Stimulated activated CD4-positive, alpha-beta T cell treated with anti-CD3 and anti-CD28 coated beads, Interleukin-1b, Interleukin-23, amount 100 ng/mL, for 24 hours (primary cell): ENCODE data around the gene GRAMD1A.
"Not testable (repeated sequence)": the region's sequence is repeated elsewhere in the genome, so short reads cannot be mapped to it uniquely, and the experiment has no call there.

Experiments used
- DNase-seq, 4 experiments: peaks; one replicate each; pipeline ENCODE4 v3.0.0-alpha.2; 2020; ENCODE audit warnings: low read depth in 4 of 4, low spot score in 1 of 4

The GRAMD1A gene

DNA sequence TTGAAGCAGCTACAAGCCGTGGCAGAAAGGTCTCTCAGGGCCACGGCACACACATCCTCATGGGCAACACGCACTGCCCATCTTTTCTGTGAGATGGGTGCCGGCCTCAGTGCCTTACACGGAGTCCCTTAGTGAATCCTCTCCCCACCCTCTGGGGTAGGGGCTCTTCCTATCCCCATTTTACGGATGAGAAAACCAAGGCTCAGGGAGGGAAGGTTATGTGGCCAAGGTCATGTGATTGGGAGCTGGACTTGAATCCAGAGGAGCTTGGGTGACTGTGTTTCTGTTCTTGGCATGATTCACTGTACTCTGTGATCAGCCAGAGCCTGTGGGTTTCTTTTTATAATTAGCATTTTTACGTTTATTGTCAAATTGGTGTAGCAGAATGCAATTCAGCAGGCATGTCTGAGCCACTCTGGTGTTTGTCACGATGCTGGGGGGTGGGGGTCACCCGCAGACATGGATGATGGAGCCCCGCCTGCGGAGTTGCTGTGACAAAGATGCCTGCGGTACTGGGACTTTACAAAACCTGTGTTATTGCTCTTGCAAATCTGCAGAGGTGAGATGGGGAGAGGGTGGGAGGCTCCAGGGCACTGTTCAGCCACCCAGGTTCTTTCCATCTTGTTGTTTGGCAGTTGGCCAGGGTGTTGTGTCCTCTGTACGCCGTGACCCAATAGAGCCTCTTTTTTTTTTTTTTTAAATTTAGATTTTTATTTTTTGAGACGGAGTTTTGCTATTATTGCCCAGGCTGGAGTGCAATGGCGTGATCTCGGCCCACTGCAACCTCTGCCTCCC, 34.7 kb downstream of the GRAMD1A start:
- DNase-seq: no peak

DNA sequence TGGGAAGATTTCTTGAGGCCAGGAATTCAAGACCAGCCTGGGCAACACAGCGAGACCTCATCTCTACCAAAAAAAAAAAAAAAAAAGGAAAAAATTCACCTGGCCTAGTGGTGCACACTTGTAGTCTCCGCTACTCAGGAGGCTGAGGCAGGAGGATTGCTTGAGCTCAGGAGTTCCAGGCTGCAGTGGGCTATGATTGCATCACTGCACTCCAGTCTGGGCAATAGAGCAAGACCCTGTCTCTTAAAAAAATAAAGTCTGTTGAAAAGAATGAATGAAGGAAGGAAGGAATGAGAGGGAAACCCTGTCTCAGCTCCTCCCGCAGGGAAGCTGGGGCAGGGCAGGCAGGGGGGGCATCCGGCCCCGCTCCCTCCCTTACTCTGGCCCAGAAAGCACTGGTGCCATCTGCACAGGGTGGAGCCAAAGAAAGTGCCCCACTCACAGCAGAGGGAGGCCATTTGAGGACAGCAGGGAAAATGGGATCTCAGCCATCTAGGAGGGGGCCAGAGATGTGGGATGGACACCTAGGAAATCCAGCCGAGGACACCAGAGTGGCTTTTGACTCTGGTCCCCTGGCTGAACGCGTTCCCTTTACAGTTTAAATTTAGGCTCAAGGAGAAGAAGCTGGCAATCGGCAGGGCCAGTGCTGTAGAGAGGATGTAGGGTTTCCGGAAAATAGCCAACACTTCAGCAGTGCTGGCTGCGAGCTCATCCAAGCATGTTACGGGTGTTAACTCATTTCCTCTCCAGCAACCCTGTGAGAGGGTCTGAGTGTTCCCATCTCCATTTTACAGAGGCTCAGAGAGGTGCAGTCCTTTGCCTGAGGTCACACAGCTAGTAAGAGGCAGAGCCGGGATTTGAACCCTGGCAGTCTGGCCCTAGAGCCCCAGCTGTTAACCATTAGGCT, 37.8 kb downstream of the GRAMD1A start:
- no peak for DNase-seq

DNA sequence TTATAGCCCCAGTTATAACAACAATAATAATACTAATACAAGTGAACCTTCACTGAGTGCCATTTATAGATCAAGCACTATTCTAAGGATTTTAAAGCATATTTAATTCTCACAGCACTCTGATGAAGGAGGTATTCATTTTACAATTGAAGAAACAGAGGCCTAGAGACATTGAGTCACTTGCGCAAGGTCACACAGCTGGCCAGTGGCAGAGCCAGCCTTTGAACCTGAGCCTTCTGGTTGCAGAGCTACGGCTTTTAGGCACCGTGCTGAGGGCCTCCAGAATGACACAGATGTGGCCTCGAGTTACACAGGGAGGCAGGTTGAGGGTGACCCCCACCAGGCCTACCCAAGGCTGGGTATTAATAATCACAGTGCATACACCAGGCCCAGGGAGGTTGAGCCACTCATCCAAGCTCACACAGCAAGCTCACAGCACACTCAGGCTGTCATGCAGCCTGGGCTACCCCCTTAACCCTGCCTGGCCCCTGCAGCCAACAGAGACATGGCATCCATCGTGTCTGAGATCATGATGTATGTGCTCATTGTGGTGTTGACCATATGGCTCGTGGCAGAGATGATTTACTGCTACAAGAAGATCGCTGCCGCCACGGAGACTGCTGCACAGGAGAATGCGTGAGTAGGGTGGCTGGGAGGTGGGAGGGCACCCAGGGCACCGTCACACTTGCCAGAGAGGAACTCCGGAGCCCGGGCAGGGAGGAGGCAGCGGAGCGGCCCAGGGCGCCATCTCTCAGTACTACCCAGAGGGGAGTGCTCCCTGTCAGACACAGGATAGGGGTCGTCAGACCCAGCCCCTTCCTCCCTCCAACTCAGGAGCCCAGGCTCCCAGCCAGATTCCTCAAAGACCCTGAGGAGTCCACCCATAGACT, 38.7 kb downstream of the GRAMD1A start:
- DNase-seq: no peak

DNA sequence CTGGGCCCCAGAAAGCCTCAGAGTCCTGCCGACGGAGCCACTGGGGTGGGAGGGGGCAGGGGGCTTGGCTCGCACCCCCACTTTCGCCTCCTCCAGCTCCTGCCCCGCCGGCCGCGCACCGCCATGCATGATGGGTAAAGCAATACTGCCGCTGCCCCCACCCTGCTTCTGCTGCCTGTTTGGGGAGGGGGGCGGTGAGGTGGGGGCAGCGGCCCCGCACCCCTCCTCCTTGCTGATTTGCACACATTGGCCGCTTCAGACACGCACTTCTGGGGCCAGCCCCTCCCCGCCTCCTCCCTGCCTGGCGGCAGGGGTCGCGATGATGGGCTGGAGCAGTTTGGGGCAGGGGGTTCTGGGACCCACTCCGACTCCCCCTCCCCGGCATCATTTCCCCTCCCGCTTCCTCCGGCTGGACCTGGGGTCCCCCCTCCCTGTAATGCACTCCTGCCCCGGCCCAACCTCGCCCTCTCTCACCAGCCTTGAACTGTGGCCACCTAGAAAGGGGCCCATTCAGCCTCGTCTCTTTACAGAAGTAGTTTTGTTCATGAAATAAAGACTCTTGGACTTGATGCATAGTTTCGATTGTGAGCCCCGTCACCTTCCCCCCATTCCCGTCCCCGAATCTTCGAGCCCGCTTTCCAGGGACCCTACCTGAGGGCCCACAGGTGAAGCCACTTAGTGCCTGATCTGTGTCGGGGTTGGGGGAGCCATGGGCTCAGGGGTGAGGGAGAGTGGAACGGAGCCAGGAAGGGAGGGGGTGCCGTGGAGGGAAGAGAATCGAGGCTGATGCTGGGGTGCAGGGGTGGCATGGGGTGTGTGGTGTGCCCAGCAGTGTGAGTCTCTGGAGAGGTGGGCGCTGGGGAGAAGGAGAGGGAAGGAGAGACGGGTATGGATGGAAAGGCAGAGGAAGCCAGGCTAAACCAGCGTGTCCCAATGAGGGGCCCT, 40.0 kb downstream of the GRAMD1A start:
- no peak for DNase-seq

DNA sequence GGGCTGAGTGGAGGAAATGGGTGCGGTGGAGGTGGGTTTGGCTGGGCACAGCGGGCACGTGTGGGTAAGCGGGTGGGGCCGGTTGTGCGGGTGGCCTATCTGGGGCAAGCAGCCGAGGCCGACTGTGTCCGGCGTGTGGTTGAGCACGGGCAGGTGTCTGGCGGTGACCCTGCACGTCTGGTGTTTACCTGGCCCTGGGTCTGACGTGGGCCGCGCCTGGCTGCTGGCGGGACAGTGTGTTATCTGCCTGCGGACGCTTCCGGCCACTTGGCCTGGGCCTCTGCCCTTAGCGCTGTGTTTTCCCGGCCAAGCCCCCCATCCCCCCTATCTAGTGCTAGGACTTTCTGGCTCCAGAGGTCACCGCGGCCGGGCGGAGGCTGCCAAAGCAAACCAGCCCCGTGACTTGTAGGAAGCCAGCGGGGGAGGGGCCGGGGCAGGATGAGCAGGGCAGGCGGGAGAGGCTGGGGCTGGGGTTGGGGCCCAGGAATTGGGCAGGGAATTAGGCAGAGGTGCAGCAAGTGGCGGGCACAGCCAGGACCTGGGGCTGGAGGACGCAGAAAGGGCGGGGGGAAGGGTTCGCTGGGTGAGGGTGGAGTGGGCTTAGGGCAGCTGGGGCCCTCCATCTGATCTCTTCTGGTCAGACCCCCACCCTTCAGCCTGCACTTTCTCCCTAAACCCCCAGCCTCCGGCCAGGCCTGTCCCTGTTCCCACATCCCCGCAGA, 40.9 kb downstream of the GRAMD1A start:
- DNase-seq: no peak

DNA sequence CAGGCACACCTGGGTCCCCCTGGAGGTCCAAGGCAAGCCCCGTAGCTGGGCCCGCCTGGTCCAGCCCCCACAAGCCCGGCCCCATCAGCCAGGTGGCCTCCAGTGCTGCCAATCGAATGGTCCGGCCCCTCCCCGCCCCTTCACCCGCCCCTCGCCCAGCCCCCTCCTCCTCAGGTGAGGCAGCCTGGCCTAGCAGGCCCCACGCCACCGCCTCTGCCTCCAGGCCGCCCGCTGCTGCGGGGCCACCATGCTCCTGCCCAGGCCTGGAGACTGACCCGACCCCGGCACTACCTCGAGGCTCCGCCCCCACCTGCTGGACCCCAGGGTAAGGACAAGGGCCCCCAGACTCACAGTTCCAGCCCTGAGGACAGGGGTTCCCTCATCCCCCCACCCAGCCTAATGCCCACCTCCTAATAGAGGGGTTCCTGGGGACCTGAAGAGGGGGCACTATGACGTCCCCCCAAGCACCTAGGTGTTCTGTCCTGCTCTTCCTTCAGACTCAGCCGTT, 41.5 kb downstream of the GRAMD1A start, which contains the start of gene HPN:
HPN (plus strand) TSS at position 174 of the 508 bp plus-strand sequence. CDS start 786 bp downstream, outside the sequence.
- no peak for DNase-seq

DNA sequence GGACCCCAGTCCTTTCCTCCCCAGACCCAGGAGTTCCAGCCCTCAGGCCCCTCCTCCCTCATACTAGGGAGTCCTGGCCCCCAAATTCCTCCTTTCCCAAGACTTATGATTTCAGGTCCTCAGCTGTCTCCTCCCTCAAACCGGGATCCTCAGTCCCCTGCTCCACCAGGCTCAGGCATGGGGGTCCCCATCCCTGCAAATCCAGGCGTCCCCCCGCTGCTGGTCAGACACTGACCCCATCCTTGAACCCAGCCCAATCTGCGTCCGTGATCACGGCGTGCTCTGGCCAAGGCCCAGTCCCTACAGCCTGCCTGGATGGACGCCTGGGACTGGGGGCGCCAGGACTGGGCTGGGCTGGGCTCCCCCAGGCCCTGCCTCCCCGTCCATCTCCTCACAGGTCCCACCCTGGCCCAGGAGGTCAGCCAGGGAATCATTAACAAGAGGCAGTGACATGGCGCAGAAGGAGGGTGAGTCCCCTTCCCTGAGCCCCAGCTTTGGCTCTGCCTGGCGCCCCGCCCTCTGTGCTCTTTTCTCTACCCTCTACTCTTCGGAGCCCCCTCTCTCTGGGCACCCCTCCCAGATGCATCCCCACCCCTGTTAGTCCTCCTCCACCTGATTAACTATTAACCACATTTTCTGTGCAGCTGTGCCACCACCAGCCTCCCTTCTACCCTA, 42.1 kb downstream of the GRAMD1A start:
- no peak for DNase-seq

DNA sequence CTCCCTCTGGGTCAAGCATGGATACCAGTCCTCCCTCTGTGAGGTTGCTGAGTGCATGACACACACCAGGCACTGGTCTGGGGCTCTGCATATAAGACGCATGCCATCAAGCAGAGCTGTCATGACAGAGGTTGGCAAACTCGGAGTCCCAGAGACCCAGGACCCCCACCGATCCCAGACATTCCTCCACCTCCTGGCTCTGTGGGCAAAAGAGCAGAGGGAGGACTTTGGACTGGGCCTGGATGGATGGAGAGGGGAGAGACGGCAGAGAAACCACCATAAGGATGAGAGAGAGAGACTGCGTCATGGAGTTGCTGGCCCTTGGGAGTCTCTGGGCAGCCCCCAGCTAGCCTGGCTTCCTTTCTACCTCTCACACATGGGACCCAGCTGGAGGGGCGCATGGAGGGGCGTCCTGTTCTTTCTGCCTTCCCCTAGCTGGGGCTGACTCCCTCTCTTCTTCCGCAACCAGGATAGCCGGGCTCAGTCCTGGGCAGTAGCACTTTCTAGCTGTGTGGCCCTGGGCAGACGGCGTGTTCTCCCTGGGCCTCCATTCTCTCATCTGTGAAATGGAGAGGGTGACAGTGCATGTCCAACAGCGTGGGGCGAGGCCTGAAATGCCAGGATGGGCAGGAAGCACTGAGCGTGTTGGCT, 43.0 kb downstream of the GRAMD1A start:
- DNase-seq: no peak

DNA sequence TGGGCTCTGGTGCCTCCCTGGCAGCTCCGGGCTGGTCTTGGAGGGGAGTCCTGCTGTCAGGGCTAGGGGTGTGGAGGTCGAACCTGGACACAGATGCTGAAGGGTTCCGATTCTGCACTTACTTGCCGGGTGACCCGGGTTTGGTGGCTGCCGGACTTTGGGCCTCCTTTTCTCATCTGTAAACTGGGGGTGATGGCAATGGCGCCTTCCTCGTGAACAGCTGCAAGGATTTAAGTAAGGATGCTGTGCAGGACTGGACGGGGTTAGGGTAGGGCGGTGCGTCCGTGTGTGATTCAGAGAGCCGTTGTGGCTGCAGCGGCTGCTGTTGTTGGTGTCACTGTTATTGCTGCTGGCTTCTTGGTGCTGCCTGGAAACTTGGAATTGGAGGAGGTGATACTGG, 43.8 kb downstream of the GRAMD1A start:
- DNase-seq: no peak

DNA sequence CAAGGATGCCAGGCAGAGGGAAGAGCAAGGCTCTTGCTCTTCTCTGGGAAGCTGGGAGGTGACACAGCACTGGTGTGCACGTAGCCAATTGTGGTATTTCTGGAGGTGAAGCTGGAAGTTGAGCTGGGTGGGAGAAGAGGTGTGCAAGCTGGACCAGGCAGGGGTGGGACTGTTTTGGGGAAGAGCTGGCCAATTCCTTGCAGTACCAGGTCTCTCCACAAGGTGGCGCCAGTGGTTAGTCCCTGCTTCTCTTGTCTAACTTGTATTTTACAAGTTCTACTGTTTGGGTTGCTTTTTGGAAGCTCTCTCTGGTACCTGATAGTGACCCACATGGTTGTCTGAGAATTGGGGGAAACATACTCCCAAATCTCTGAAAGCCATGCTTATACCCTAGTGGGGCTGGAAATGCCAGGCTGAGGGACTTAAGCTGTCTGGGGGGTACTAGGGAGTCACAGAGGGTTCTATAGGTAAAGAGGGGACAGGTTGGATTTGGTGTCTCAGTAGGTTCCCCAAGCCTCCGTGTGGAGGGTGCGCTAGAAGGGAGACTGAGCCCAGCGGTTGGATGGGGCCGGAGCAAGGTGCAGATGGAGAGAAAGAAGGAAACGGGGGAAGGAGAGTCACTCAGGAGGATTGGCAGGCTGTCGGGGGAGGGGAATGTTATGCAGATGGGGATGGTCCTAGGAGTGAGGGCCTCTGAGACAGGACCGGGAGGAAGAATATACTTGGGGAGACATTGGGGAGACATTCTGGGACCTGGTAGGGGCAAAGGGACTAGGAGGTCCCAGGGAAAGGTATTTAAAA, 44.4 kb downstream of the GRAMD1A start:
- DNase-seq: peak in 3 of 4 experiments; percentile 46 to 57 (median 46)

DNA sequence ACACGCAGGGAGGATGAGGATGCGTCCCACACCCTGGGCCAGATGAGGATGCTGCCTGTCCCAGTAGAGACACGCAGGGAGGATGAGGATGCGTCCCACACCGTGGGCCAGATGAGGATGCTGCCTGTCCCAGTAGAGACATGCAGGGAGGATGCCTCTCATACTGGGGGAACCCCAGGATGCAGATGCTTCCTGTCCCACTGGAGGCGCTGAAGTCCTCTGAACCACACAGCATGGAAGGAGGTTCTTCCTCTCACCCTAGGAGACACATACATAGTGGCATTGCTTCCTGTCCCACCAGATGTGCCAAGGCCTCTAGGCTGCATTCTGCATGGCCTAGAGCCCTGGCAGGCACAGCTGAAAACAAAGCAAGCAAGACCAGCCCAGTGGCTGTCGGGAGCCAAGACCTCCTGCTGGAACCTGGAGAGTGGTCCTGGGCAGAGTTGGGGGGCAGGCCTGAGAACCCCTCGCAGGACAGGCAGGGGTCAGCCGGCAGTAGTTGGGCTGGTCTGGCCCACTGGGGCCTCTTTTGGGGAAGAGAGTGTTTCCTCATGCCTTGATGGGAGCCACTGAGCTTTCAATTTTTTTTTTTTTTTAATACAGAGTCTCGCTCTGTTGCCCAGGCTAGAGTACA, 45.7 kb downstream of the GRAMD1A start:
- DNase-seq: no peak

DNA sequence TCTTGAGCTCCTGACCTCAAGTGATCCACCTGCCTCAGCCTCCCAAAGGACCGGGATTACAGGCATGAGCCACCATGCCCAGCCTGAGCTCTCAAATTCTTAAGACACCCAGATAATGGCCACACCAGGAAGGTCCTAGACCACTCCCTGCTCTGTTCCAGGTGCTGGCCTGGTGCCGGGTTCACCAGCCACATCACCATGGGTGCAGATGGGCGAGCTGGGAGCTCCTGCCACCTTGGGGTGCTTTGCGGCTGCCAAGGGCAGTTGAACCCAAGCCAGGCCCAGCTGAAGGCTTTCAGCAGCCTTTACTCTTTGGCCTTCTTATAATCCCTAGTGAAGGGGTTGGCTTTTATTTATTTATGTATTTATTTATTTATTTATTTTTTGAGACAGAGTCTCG, 46.3 kb downstream of the GRAMD1A start:
- DNase-seq: no peak

DNA sequence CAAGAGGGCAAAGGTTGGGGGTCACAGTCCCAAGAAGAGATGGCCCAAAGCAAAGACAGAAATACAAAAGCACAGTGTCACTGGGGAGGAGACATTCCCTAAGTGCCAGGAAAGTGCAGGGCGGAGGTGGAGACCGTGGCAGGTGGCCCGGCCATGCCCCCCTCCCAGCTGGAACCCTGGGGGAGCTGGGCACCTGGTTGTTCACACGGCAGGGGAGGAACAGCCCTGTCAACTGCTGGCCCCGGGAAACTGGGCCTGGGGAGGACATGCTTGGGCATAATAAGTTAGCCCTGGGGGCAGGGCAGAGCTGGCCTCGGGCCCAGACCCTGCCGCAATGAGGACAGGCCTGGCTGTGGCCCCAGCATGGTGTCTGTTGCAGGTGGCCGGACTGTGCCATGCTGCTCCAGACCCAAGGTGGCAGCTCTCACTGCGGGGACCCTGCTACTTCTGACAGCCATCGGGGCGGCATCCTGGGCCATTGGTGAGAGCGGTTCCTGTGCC, 48.8 kb downstream of the GRAMD1A start:
- no peak for DNase-seq

DNA sequence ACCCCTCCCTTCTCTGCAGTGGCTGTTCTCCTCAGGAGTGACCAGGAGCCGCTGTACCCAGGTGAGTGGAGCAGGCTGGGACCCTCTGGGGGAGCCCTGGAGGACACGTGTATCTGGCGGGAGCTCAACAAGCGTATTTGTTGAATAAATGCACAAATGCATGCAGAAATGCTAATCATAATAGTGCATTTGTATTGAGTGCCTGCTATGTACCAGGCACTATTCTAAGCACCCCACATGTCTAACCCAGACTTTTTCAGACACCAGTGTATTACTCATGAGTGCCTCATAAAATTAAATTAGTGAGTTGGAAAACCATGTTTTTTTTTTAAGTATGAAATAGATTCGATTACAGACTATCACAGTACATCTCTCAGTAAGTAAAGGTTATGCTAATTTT, 49.3 kb downstream of the GRAMD1A start:
- DNase-seq: no peak

DNA sequence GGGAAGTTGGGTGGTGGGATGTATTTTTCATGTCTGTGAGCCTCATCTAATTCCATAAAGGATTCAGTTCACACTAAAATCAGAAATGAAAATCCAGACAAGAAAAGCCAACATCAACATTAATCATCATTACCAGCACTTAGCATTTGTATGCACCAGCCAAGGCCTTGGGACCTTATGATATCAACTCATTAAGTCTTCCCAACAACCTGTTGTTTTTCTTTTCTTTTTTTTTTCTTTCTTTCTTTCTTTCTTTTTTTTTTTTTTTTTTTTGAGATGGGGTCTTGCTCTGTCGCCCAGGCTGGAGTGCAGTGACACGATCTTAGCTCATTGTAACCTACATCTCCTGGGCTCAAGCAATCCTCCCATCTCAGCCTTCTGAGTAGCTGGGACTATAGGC, 50.5 kb downstream of the GRAMD1A start:
- DNase-seq: not testable (repeated sequence)

DNA sequence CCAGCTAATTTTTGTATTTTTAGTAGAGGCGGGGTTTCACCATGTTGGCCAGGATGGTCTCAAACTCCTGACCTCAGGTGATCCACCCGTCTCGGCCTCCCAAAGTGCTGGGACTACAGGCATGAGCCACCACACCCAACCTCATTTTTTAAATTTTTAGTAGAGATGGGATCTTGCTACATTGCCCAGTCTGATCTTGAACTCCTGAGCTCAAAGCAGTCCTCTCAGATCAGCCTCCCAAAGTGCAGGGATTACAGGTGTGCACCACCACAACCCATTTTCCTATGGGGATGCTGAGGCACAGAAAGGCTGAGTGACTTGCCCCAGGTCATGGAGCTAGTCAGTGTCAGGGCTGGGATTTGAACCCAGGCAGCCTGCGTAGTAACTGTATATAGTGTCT, 51.1 kb downstream of the GRAMD1A start:
- DNase-seq: not testable (repeated sequence)

DNA sequence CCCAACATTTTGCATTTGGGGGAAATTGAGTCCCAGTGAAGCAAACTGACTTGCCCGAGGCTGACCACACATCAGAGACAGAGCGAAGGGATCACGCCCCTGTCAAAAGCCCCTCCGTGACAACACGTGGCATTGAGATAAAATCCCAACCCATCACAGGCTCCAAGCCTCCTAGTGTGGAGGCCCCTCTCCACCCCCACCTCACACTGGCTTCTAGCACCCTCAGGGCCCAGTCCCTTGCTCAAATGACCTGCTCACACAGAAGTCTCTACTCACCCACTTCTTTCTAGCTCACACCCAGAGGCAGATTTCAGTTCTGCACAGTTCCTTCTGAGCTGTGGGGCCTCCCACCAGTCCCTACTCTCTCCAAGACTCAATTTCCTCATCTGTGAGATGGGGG, 51.7 kb downstream of the GRAMD1A start:
- no peak for DNase-seq
